ENCODE measurements around the gene CDH13. TPM values are rescaled to one million over a fixed set of nuclear protein-coding genes. Genes with fewer than 3 reads are reported as not detected.

The CDH13 gene
- total and polyA plus RNA-seq, 2 donors (not counting 3 experiments of a cell fraction or from before 2014, with no cell fraction given): 96.6 to 124 TPM

GRCh38 chr16:83806036-83806435 is 1179.3 kb downstream of the CDH13 start:
- Histone ChIP-seq H3K4me3 (replicated peaks in 1 of 3; ENCODE audit: insufficient read depth in 1 of 3, low read depth in 1 of 3, low read length in 3 of 3) (no peak overlapping the region), H3K27ac (ENCODE audit: insufficient read depth, low read depth, low read length) (no peak overlapping the region), H3K27me3 (ENCODE audit: control insufficient read depth in 2 of 2, insufficient read depth in 2 of 2, low read length in 2 of 2) (no peaks in the 10 kb centered on the region), H3K79me2 (ENCODE audit: control insufficient read depth, insufficient read depth, low read length) (peaks cover 14% of the 10 kb centered on the region), H3K9me1 (replicated peaks; ENCODE audit: control insufficient read depth, extremely low read depth, insufficient read depth, low read length) (no peaks in the 10 kb centered on the region), H3K36me3 (ENCODE audit: control insufficient read depth in 2 of 2, extremely low read depth in 1 of 2, insufficient read depth in 2 of 2, low read length in 2 of 2) (no peaks in the 10 kb centered on the region), H2AFZ (ENCODE audit: low read depth, low read length) (no peak overlapping the region), H3K4me1 (ENCODE audit: control insufficient read depth, extremely low read depth, insufficient read depth, low read length) (peaks cover 13% of the 10 kb centered on the region), H4K20me1 (replicated peaks; ENCODE audit: control insufficient read depth, extremely low read depth, insufficient read depth, low read length) (no peaks in the 10 kb centered on the region), H3K9me3 (replicated peaks; ENCODE audit: control insufficient read depth, insufficient read depth, low read length) (no peaks in the 10 kb centered on the region), H3K9ac (replicated peaks; ENCODE audit: extremely low read depth, insufficient read depth, low read length) (no peak overlapping the region), H3K4me2 (ENCODE audit: insufficient read depth, low read length) (no peak overlapping the region)
- no peak for TF ChIP-seq FOS (IDR thresholded peaks at IDR 0.05; ENCODE audit: borderline replicate concordance, insufficient read depth, low read length)
- TF ChIP-seq POLR2A (IDR thresholded peaks at IDR 0.05; ENCODE audit: low read depth, low read length): no peak
- intact Hi-C loops (cut with micrococcal nuclease) (no loop called here), dilution Hi-C loops (cut with MboI; ENCODE audit: extremely low pct_ligation_motif_present, low sequenced_read_pairs) (no loop called here)
- FAIRE-seq (no peak), DNase-seq (ENCODE audit: low read depth, low spot score) (no peak)
- no TSS peak for BruUV-seq (replicated peaks)
- ChIA-PET POLR2A (no interaction called here), CTCF (no interaction called here)

- Histone ChIP-seq H3K79me2 (ENCODE audit: control insufficient read depth, insufficient read depth, low read length) (peaks cover 14% of the 10 kb centered on the region), H3K27ac (ENCODE audit: insufficient read depth, low read depth, low read length) (no peak overlapping the region), H2AFZ (ENCODE audit: low read depth, low read length) (no peak overlapping the region), H4K20me1 (replicated peaks; ENCODE audit: control insufficient read depth, extremely low read depth, insufficient read depth, low read length) (no peaks in the 10 kb centered on the region), H3K4me1 (ENCODE audit: control insufficient read depth, extremely low read depth, insufficient read depth, low read length) (peaks cover 13% of the 10 kb centered on the region), H3K36me3 (ENCODE audit: control insufficient read depth in 2 of 2, extremely low read depth in 1 of 2, insufficient read depth in 2 of 2, low read length in 2 of 2) (no peaks in the 10 kb centered on the region), H3K27me3 (ENCODE audit: control insufficient read depth in 2 of 2, insufficient read depth in 2 of 2, low read length in 2 of 2) (no peaks in the 10 kb centered on the region), H3K9me3 (replicated peaks; ENCODE audit: control insufficient read depth, insufficient read depth, low read length) (no peaks in the 10 kb centered on the region), H3K4me2 (ENCODE audit: insufficient read depth, low read length) (no peak overlapping the region), H3K4me3 (replicated peaks in 1 of 3; ENCODE audit: insufficient read depth in 1 of 3, low read depth in 1 of 3, low read length in 3 of 3) (no peak overlapping the region), H3K9ac (replicated peaks; ENCODE audit: extremely low read depth, insufficient read depth, low read length) (no peak overlapping the region), H3K9me1 (replicated peaks; ENCODE audit: control insufficient read depth, extremely low read depth, insufficient read depth, low read length) (no peaks in the 10 kb centered on the region)
- BruUV-seq (replicated peaks): no TSS peak
- TF ChIP-seq GATA2 (IDR thresholded peaks at IDR 0.05; ENCODE audit: insufficient read depth, insufficient read length, low read depth, low read length): no peak
- TF ChIP-seq JUN (IDR thresholded peaks at IDR 0.05; ENCODE audit: borderline replicate concordance, insufficient read depth, insufficient read length, low read depth): no peak
- TF ChIP-seq POLR2A (IDR thresholded peaks at IDR 0.05; ENCODE audit: low read depth, low read length): no peak
- TF ChIP-seq CTCF (IDR thresholded peaks at IDR 0.05; ENCODE audit: extremely low read depth in 1 of 2, insufficient read depth in 1 of 2, low read depth in 1 of 2, low read length in 2 of 2): no peak
- no peak for TF ChIP-seq POLR2AphosphoS5 (IDR thresholded peaks at IDR 0.05; ENCODE audit: insufficient read depth, low read depth, low read length)
- no peak for TF ChIP-seq MYC (IDR thresholded peaks at IDR 0.05; ENCODE audit: low read depth, low read length)
- TF ChIP-seq MAX (IDR thresholded peaks at IDR 0.05; ENCODE audit: insufficient read depth, insufficient read length): no peak
- TF ChIP-seq FOS (IDR thresholded peaks at IDR 0.05; ENCODE audit: borderline replicate concordance, insufficient read depth, low read length): no peak
- TF ChIP-seq EZH2 (IDR thresholded peaks at IDR 0.05; ENCODE audit: borderline replicate concordance, low read depth, low read length, severe bottlenecking): no peak
- CTCF ChIA-PET: no interaction called here
- dilution Hi-C loops (cut with MboI; ENCODE audit: extremely low pct_ligation_motif_present, low sequenced_read_pairs): no loop called here
- intact Hi-C loops (cut with micrococcal nuclease): no loop called here
- DNase-seq (ENCODE audit: low read depth, low spot score) (no peak), FAIRE-seq (no peak)
- POLR2A ChIA-PET: no interaction called here
These were observed 1180.0 kb downstream of the CDH13 start for GRCh38 chr16:83806731-83807130.

All from endothelial cell of umbilical vein (primary cell).